ENCODE measurements around the gene ZNF202.

Gene ZNF202

GRCh38 chr11:123741159-123742030, at the start of gene ZNF202:
TSS of gene ZNF202 (minus strand) at chr11:123741660. CDS start at chr11:123730888, 10,772 bp downstream.
- Mint-ChIP-seq H3K36me3 (peaks cover 5% of the 10 kb centered on the region), H3K4me1 (peaks cover 26% of the 10 kb centered on the region), H3K27ac (peak within 1 kb of the TSS; percentile 87)

GRCh38 chr11:123783536-123783935, 42.1 kb upstream of the ZNF202 start:
- Mint-ChIP-seq H3K9me3 (no peaks in the 10 kb centered on the region), H3K27ac (no peak overlapping the region), H3K36me3 (no peaks in the 10 kb centered on the region), H3K4me1 (no peaks in the 10 kb centered on the region), H3K4me3 (no peak overlapping the region)
- DNase-seq (ENCODE audit: low spot score in 2 of 2), result no peak
- ATAC-seq, result no peak

More at GRCh38 chr11:123741159-123742030, at the start of gene ZNF202:
- ATAC-seq (peak; percentile 98), DNase-seq (ENCODE audit: low spot score in 2 of 2) (peak; percentile 77 to 94)
- Mint-ChIP-seq H3K9me3 (no peaks in the 10 kb centered on the region), H3K4me3 (peak within 1 kb of the TSS; percentile 83)

- no peak for DNase-seq (ENCODE audit: low spot score in 2 of 2)
- no peak overlapping the region for H3K27ac Mint-ChIP-seq
- H3K4me1 Mint-ChIP-seq, result no peaks in the 10 kb centered on the region
- ATAC-seq, result no peak
- no peaks in the 10 kb centered on the region for H3K36me3 Mint-ChIP-seq
- H3K9me3 Mint-ChIP-seq, result no peaks in the 10 kb centered on the region
- H3K4me3 Mint-ChIP-seq, result no peak overlapping the region
Measured at GRCh38 chr11:123778511-123778910, 37.1 kb upstream of the ZNF202 start.

- no peaks in the 10 kb centered on the region for H3K9me3 Mint-ChIP-seq
- ATAC-seq (no peak), DNase-seq (ENCODE audit: low spot score in 2 of 2) (no peak)
- no peaks in the 10 kb centered on the region for H3K4me1 Mint-ChIP-seq
- H3K27ac Mint-ChIP-seq, result no peak overlapping the region
- H3K36me3 Mint-ChIP-seq, result no peaks in the 10 kb centered on the region
- no peak overlapping the region for H3K4me3 Mint-ChIP-seq
Measured at GRCh38 chr11:123775715-123776549, 34.5 kb upstream of the ZNF202 start.

GRCh38 chr11:123775289-123775688, 33.8 kb upstream of the ZNF202 start:
- Mint-ChIP-seq H3K27ac (no peak overlapping the region), H3K4me3 (no peak overlapping the region), H3K9me3 (no peaks in the 10 kb centered on the region), H3K36me3 (no peaks in the 10 kb centered on the region), H3K4me1 (no peaks in the 10 kb centered on the region)
- ATAC-seq, result no peak
- no peak for DNase-seq (ENCODE audit: low spot score in 2 of 2)

GRCh38 chr11:123773959-123774358, 32.5 kb upstream of the ZNF202 start:
- DNase-seq (ENCODE audit: low spot score in 2 of 2) (no peak), ATAC-seq (no peak)
- Mint-ChIP-seq H3K9me3 (no peaks in the 10 kb centered on the region), H3K4me1 (no peaks in the 10 kb centered on the region), H3K27ac (no peak overlapping the region), H3K4me3 (no peak overlapping the region), H3K36me3 (no peaks in the 10 kb centered on the region)

GRCh38 chr11:123773026-123773425, 31.6 kb upstream of the ZNF202 start:
- H3K27ac Mint-ChIP-seq, result no peak overlapping the region
- DNase-seq (ENCODE audit: low spot score in 2 of 2) (no peak), ATAC-seq (no peak)
- no peak overlapping the region for H3K4me3 Mint-ChIP-seq
- H3K36me3 Mint-ChIP-seq, result no peaks in the 10 kb centered on the region
- no peaks in the 10 kb centered on the region for H3K9me3 Mint-ChIP-seq
- H3K4me1 Mint-ChIP-seq, result no peaks in the 10 kb centered on the region

- no peaks in the 10 kb centered on the region for H3K4me1 Mint-ChIP-seq
- H3K4me3 Mint-ChIP-seq, result no peak overlapping the region
- DNase-seq (ENCODE audit: low spot score in 2 of 2) (no peak), ATAC-seq (no peak)
- H3K9me3 Mint-ChIP-seq, result no peaks in the 10 kb centered on the region
- no peaks in the 10 kb centered on the region for H3K36me3 Mint-ChIP-seq
- H3K27ac Mint-ChIP-seq, result no peak overlapping the region
Measured at GRCh38 chr11:123771664-123772063, 30.2 kb upstream of the ZNF202 start.

GRCh38 chr11:123770712-123771111, 29.3 kb upstream of the ZNF202 start:
- ATAC-seq, result no peak
- Mint-ChIP-seq H3K36me3 (no peaks in the 10 kb centered on the region), H3K4me3 (no peak overlapping the region), H3K9me3 (no peaks in the 10 kb centered on the region), H3K4me1 (no peaks in the 10 kb centered on the region), H3K27ac (no peak overlapping the region)
- DNase-seq (ENCODE audit: low spot score in 2 of 2), result no peak

GRCh38 chr11:123765601-123766000, 24.1 kb upstream of the ZNF202 start:
- peaks cover 7% of the 10 kb centered on the region for H3K9me3 Mint-ChIP-seq
- no peaks in the 10 kb centered on the region for H3K36me3 Mint-ChIP-seq

GRCh38 chr11:123762422-123762821, 21.0 kb upstream of the ZNF202 start:
- H3K36me3 Mint-ChIP-seq, result no peaks in the 10 kb centered on the region
- H3K4me3 Mint-ChIP-seq, result no peak overlapping the region
- H3K9me3 Mint-ChIP-seq, result peaks cover 7% of the 10 kb centered on the region
- H3K27ac Mint-ChIP-seq, result no peak overlapping the region
- DNase-seq (ENCODE audit: low spot score in 2 of 2), result no peak
- H3K4me1 Mint-ChIP-seq, result no peaks in the 10 kb centered on the region
- ATAC-seq, result no peak

More at GRCh38 chr11:123765601-123766000, 24.1 kb upstream of the ZNF202 start:
- H3K4me3 Mint-ChIP-seq, result no peak overlapping the region
- H3K27ac Mint-ChIP-seq, result no peak overlapping the region
- DNase-seq (ENCODE audit: low spot score in 2 of 2), result no peak
- no peaks in the 10 kb centered on the region for H3K4me1 Mint-ChIP-seq
- no peak for ATAC-seq

- DNase-seq (ENCODE audit: low spot score in 2 of 2) (no peak), ATAC-seq (peak; percentile 72)
- H3K4me3 Mint-ChIP-seq, result no peak overlapping the region
- no peaks in the 10 kb centered on the region for H3K36me3 Mint-ChIP-seq
- H3K27ac Mint-ChIP-seq, result no peak overlapping the region
- H3K9me3 Mint-ChIP-seq, result peaks cover 7% of the 10 kb centered on the region
- no peaks in the 10 kb centered on the region for H3K4me1 Mint-ChIP-seq
Measured at GRCh38 chr11:123760894-123761293, 19.4 kb upstream of the ZNF202 start.

- no peak overlapping the region for H3K4me3 Mint-ChIP-seq
- H3K4me1 Mint-ChIP-seq, result no peaks in the 10 kb centered on the region
- DNase-seq (ENCODE audit: low spot score in 2 of 2), result no peak
- H3K36me3 Mint-ChIP-seq, result peaks cover 4% of the 10 kb centered on the region
- ATAC-seq, result no peak
- peaks cover 7% of the 10 kb centered on the region for H3K9me3 Mint-ChIP-seq
- H3K27ac Mint-ChIP-seq, result no peak overlapping the region
Measured at GRCh38 chr11:123757976-123758375, 16.5 kb upstream of the ZNF202 start.

GRCh38 chr11:123755813-123756212, 14.4 kb upstream of the ZNF202 start:
- H3K36me3 Mint-ChIP-seq, result peaks cover 4% of the 10 kb centered on the region
- H3K4me3 Mint-ChIP-seq, result no peak overlapping the region
- no peak for ATAC-seq
- no peaks in the 10 kb centered on the region for H3K9me3 Mint-ChIP-seq
- no peaks in the 10 kb centered on the region for H3K4me1 Mint-ChIP-seq
- H3K27ac Mint-ChIP-seq, result no peak overlapping the region
- no peak for DNase-seq (ENCODE audit: low spot score in 2 of 2)

GRCh38 chr11:123755344-123755743, 13.9 kb upstream of the ZNF202 start:
- no peaks in the 10 kb centered on the region for H3K9me3 Mint-ChIP-seq
- no peak overlapping the region for H3K4me3 Mint-ChIP-seq
- peaks cover 4% of the 10 kb centered on the region for H3K36me3 Mint-ChIP-seq
- ATAC-seq, result no peak
- H3K4me1 Mint-ChIP-seq, result no peaks in the 10 kb centered on the region
- no peak for DNase-seq (ENCODE audit: low spot score in 2 of 2)
- H3K27ac Mint-ChIP-seq, result no peak overlapping the region

Measured in stimulated activated effector memory CD8-positive, alpha-beta T cell treated with anti-CD3 and anti-CD28 coated beads, Interleukin-12 subunit alpha, Interleukin-12 subunit beta, amount 100 ng/mL, for 72 hours (primary cell).